ENCODE measurements around the gene PHACTR1. TPM values are rescaled to one million over a fixed set of nuclear protein-coding genes. Genes with fewer than 3 reads are reported as not detected.

Gene PHACTR1
- total RNA-seq, 1 donor from 2014 or later: 14.1 TPM

- no peak for DNase-seq (ENCODE audit: low spot score)
Observed at GRCh38 chr6:12802440-12802839, 85.9 kb downstream of the PHACTR1 start.

GRCh38 chr6:12803486-12803885 is 86.9 kb downstream of the PHACTR1 start:
- DNase-seq (ENCODE audit: low spot score): no peak

GRCh38 chr6:12804952-12805645 is 88.5 kb downstream of the PHACTR1 start:
- no peak for DNase-seq (ENCODE audit: low spot score)

- DNase-seq (ENCODE audit: low spot score): no peak
Observed at GRCh38 chr6:12806136-12806535, 89.6 kb downstream of the PHACTR1 start.

- DNase-seq (ENCODE audit: low spot score): no peak
Observed at GRCh38 chr6:12806796-12807195, 90.2 kb downstream of the PHACTR1 start.

- DNase-seq (ENCODE audit: low spot score): no peak
Observed at GRCh38 chr6:12811519-12811918, 95.0 kb downstream of the PHACTR1 start.

GRCh38 chr6:12813321-12813720 is 96.8 kb downstream of the PHACTR1 start:
- DNase-seq (ENCODE audit: low spot score): no peak

- no peak for DNase-seq (ENCODE audit: low spot score)
Observed at GRCh38 chr6:12814015-12814414, 97.4 kb downstream of the PHACTR1 start.

GRCh38 chr6:12815089-12815488 is 98.5 kb downstream of the PHACTR1 start:
- no peak for DNase-seq (ENCODE audit: low spot score)

GRCh38 chr6:12815884-12816600 is 99.5 kb downstream of the PHACTR1 start:
- DNase-seq (ENCODE audit: low spot score): no peak

- DNase-seq (ENCODE audit: low spot score): no peak
Observed at GRCh38 chr6:12818324-12818723, 101.8 kb downstream of the PHACTR1 start.

GRCh38 chr6:12823847-12824246 is 107.3 kb downstream of the PHACTR1 start:
- no peak for DNase-seq (ENCODE audit: low spot score)

- no peak for DNase-seq (ENCODE audit: low spot score)
Observed at GRCh38 chr6:12826584-12826983, 110.0 kb downstream of the PHACTR1 start.

GRCh38 chr6:12827921-12828320 is 111.4 kb downstream of the PHACTR1 start:
- no peak for DNase-seq (ENCODE audit: low spot score)

- DNase-seq (ENCODE audit: low spot score): no peak
Observed at GRCh38 chr6:12832226-12832735, 115.7 kb downstream of the PHACTR1 start.

GRCh38 chr6:12836009-12836408 is 119.4 kb downstream of the PHACTR1 start:
- DNase-seq (ENCODE audit: low spot score): no peak

- DNase-seq (ENCODE audit: low spot score): no peak
Observed at GRCh38 chr6:12841619-12842018, 125.1 kb downstream of the PHACTR1 start.

- DNase-seq (ENCODE audit: low spot score): no peak
Observed at GRCh38 chr6:12842114-12842513, 125.5 kb downstream of the PHACTR1 start.

GRCh38 chr6:12842658-12843057 is 126.1 kb downstream of the PHACTR1 start:
- DNase-seq (ENCODE audit: low spot score): no peak

GRCh38 chr6:12844284-12845223 is 128.0 kb downstream of the PHACTR1 start:
- no peak for DNase-seq (ENCODE audit: low spot score)

- DNase-seq (ENCODE audit: low spot score): no peak
Observed at GRCh38 chr6:12845224-12846004, 128.8 kb downstream of the PHACTR1 start.

Measured in ureter (tissue), 1 donor.